ENCODE measurements around the gene ANKRD66.

The ANKRD66 gene

DNA sequence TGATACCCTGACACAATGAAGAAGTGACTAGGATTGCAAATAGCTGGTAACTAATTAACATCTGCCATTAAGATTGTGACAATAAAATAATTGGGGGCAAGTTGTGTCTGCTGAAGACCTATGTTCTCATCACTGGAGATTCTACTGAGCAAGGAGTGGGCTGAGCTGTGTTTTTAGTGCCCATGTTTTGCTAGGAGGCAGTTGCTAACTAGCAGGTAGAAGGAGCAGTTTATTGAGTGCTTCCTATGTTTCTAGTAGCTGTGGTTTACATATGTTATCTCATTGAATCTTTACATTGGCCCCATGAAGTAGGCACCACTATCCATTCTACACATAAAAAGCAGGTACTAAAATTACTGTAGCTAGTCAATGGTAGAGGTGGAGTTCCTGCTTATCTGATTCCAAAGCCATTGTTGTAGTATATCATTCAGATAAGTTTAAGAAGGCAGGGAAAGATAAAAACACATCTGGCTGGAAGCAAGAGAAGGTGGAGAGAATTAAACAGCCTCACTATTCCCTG is 43.7 kb downstream of the ANKRD66 start:
- DNase-seq: no peak

DNA sequence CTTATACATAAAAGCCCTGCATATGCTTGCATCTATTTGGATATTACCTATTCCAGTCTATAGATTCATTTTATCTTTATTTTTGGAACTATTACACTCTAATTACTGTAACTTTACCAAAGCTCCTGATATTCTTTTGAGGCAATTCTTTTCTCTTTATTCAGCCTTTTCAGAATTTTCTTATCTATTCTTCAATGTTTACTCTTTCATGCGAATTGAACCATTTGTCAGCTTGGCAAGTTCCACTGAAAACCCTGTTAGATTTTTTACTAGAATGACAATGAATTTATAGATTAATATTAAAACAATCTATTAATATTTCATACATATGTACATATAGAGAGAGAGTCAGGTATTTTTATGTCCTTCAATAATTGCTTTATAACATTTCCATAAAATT is 45.9 kb downstream of the ANKRD66 start:
- no peak for DNase-seq

DNA sequence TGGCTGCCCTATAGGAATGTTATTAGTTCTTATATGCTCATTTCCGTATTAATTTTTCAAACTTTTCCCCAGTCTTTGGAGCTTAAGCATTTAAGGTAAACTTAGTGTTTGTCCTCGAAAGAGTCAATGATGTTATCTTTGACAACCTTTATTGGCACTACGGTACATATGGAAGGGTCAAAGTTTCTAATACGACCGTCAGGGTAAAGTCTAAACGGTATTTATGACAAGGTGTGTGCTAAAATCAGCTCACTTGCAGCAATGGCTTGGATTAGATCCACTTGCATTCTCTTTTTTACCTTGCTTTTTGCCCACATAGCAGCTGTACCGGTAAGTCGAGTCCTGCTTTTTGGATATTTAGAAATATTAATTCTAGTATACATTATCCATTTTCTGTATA is 46.4 kb downstream of the ANKRD66 start, which contains the start of gene MEP1A:
MEP1A (plus strand) TSS at position 252 of the 400 bp plus-strand sequence; CDS start at position 262, 10 bp downstream.
- DNase-seq: no peak

DNA sequence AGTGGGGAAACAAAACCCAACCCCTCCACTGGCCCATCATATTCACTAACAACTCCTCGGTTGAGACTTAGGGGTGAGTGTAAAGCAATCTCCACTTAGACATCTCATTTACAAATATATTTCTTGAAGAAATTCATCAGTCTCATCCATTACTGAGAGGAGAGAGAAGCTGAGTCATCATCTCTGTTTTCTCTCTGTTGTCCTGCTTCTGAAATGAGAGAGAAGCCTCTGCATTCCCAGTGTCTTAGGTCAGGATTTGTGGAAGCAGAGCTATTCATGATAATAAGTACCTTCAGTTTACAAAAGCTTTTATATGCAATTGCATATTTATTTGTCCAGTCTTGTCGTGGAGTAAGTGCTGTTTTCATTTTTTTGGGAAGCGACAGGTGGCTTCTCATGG is 47.3 kb downstream of the ANKRD66 start:
- no peak for DNase-seq

DNA sequence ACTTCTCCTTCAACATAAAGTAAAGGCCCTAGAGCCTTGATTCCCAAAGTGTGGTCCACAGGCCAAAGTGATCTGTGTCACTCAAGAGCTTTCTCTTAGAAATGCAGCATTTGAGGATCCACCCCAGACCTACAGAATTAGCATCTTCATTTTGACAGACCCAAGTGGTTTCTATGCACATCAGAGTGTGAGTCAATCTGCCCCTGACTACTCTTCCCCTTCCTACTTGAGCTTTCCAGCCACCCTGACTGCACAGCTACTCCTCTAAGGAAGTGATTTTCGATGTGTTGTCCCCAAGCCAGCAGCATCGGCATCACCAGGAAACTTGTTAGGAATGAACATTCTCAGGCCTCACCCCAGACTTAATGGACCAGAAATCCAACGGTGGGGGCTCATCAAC is 49.1 kb downstream of the ANKRD66 start:
- DNase-seq: peak; percentile 55 to 73 (median 65)

DNA sequence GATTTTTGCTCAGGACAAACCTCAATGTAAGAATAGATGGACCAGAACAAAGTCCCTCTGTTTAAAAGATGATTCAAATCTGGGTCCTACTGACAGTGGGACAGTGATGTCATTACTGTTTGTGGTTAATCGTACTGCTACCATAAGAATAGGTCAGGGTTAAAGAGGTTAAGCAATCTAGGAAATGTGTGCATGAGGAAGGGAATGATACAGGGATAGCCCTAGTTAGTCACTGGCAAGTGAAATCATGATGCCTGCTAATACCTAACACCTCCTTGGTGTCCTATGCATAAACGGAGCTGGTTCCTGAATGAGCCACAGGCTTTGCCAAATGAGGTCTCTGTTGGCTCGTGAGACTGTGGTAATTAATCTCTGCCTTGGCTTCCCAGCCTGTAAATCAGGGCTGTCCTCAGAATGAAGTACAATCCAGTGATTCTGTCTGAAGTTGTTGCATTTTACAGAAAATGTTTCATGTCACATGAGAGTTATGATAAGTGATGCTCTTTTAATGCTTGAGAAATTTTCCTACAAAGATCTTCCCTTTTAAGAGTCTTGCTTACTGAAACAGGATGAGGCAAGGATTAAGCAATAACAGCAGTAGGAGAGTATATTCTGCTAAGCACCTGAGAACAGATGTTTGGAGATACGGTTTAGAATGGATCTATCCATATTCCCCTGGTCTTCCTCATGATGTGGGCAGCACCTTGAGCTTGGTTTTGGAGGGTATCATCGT is 50.3 kb downstream of the ANKRD66 start:
- peak in 3 of 4 experiments; percentile 30 to 73 (median 61) for DNase-seq

DNA sequence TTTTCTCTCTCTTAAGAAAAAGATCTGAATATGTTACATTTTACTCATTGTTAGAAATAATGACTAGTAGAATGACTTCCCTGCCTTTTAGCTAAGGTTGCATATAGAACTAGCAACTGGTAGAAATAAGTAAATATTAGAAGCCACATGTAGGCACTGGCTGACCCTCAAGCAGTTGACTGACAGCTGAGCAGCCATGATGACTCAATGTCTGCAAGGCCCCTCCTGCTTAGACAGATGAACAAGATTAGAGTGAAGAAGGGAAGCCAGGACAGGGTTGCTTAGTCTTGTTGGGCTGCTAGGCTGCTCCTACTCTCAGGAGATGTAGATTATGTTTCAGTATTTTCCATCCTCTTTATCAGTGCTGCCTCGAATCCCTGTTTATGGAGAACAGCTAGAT is 52.9 kb downstream of the ANKRD66 start:
- no peak for DNase-seq

DNA sequence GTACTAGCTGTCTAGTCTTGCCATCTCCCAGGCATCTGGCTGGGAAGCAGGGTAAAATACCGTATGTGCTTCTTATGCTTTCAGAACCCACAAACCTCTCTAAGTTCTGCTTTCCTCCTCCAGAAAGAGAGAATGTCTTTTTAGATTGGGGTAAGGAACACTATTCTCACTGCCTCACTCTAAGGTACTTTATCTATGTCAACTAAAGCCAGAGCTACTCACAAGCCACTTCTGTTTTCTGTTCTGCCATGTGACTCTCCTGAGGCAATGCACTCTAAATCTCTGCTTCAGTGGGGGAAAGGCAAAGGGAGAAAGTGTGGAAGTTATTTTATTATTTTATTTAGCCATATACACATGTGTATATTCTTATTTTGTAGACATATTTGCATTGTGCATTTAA is 62.1 kb downstream of the ANKRD66 start:
- peak; percentile 13 to 66 (median 47) for DNase-seq

Measured in suppressor macrophage (primary cell).